ENCODE data around the gene PBX4.

The PBX4 gene

GRCh38 chr19:19537075-19538048 is 81.1 kb downstream of the PBX4 start:
- DNase-seq, result no peak

- DNase-seq, result no peak
Measured at GRCh38 chr19:19535311-19536191, 82.9 kb downstream of the PBX4 start.

DNA sequence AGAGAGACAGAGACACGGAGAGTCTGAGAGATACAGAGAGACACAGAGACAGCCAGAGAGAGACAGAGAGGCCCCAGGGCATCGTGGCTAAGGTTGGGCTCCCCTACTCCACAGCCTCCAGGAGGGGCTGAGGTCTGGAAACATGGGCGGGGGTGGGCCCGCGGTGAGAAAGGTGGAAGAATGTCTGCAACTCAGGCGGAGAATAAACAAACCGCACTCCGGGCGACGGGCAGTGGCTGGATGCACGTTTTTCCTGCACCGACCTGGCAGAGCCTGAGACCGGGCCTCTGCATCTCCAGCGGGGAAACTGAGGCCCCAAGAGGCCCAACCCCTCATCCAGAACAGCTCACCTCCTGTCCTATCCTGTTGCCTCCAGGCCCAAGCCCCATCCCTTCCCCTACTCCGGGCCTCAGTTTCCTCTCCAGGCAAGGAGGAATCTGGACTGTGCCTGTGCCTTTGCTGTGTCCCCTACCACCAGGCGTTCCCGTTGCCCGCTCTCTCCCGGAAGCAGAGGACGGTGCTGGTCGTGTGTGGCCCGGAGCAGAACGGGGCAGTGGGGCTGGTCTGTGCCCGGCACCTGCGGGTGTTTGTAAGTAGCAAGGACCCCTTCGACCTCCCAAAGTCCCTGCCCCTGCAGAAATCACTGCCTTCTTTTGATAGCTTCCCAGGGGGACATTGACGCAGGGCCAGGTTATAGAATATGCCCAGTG is 83.8 kb downstream of the PBX4 start:
- no peak for DNase-seq

- no peak for DNase-seq
Measured at GRCh38 chr19:19533841-19534240, 84.6 kb downstream of the PBX4 start.

DNA sequence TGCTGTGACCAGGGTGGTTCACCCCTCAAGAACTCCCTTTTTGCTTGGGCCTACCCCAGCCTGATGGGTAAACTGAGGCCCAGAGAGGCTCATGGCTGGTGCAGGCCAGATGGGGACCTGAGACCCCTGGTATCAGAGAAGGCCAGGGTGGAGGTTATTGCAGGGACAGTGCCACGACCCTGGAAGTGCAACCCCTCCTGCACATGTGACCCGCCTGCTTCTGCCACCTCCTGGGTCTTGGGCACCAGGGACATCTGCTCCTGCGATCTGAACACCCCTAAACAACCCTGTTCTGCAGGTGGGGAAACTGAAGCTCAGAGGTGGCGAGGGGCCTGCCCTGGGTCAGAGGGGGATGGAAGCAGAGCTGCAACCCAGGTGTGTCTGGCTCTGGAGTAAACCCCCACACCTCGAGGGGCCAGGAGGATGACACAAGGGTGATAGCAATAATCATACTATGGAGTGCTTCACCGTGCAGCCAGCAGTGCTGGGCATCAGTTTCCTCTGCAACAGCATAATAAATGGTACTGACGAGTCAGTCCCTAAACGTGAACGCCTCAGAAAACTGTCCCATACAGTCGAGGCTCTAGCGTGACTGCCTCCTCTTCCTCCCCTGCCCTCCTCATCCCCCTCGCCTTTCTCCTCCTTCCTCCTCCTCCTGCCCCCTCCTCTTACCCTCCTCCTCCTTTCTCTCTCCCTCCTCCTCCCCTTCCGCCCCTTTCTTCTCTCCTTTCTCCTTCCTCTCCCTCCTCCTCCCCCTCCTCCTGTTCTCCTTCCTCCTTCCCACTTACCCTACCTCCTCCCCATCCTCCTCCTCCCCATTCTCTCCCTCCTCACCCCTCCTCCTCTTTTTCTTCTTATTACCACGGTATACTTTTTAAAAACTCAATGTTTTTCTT is 85.4 kb downstream of the PBX4 start:
- DNase-seq, result no peak

- no peak for DNase-seq
Measured at GRCh38 chr19:19531951-19532805, 86.3 kb downstream of the PBX4 start.

DNA sequence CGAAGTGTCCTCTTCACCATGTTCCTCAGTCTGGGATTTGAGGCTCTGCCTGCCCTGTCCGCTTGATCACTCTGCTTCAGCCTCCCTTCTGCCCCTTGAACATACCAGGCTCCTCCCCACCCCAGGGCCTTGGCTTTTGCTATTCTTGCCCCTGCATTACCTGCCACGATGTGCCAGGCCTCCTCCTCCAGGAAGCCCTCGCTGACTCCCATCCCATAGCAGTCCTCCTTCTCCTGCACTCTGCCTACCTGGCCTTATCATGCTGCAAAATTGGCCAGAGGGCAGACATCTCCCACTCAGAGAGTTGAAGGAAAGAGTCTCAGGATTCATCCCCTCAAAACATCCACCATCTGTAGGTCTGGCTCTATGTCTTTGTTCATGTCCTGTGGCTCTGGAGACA is 87.6 kb downstream of the PBX4 start:
- DNase-seq, result no peak

DNA sequence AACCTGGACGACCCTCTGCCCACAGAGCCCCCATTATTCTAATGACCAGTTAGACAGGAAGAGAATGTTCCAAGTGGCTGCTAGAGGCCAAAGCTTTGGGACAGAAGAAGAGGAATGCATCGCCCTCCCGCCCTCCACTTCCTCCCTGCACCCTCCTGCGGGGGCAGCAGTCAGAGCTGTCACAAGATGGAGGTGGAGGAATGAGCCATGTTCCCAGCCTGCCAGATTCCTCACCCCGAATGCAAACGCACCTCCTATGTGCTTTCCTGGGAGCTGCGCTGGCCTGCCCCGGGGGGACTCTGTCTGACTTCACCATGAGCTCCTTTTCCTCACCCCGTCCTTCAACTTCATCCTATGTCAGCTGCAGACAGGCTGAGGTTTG is 88.1 kb downstream of the PBX4 start:
- no peak for DNase-seq

DNA sequence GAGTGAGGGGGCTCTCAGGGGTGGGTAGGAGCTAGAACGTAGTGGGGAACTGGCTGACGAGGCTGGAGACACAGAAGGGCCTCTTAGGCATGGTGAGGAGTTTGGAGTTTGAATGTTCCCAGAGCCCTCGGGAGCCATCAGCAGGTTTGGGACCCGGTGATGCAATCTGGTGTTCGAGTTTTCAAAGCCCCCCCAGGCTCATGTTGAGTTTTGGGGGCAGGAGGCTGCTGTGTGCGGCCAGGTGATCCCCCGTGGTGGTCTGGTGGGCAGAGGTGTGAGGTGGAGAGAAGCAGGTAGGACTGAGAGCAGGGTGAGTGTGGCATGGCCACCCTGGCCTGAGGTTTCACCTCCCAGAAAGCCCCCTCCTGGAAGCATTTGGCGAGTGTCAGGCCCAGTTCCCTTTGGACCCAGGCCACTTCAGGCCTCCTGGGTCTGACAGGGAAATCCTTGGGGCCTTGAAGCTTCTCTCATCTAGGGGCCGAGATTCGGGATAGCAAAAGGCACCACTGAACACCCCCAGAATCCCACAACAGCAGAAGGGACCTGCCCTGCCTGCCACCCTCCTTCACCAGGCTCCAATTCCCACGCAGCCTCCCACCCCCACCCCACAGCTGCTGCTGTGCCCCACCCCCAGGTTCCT is 88.6 kb downstream of the PBX4 start:
- no peak for DNase-seq

DNA sequence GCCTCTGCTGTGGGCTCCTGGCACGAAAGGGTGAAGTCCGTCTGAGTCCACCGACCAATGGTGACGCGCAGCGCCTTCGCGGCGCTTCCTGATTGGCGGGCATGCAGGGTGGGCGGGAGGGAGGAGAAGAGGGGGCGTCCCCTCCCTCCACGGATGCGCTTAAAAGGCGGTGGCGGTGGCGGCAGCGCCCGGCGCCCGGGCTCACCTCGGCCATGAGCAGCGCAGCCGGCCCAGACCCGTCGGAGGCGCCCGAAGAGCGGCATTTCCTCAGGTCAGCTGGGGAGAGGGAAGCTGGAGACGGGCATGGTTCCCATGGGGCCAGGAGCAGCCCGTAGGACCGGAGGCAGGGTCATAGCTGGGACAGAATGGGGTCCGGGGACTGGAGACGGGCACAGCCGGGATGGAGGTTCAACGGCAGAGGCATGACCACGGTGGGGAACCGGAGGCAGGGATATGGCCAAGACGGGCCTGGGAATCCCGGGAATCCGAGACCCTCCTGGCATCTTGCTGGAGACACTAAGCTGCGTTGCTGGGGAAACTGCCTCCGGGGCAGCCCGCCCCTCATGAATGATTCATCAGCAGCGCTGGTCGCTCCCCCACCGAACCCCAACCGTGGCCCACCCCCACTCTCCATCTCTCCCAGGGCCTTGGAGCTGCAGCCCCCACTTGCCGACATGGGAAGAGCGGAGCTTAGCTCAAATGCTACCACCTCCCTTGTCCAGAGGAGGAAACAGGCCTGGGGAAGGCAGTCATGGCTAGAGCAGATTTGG is 89.6 kb downstream of the PBX4 start, which contains the start of gene YJEFN3:
TSS of gene YJEFN3 (plus strand) at position 191 of the 770 bp plus-strand sequence. CDS start at position 213, 22 bp downstream.
- DNase-seq, result no peak

DNA sequence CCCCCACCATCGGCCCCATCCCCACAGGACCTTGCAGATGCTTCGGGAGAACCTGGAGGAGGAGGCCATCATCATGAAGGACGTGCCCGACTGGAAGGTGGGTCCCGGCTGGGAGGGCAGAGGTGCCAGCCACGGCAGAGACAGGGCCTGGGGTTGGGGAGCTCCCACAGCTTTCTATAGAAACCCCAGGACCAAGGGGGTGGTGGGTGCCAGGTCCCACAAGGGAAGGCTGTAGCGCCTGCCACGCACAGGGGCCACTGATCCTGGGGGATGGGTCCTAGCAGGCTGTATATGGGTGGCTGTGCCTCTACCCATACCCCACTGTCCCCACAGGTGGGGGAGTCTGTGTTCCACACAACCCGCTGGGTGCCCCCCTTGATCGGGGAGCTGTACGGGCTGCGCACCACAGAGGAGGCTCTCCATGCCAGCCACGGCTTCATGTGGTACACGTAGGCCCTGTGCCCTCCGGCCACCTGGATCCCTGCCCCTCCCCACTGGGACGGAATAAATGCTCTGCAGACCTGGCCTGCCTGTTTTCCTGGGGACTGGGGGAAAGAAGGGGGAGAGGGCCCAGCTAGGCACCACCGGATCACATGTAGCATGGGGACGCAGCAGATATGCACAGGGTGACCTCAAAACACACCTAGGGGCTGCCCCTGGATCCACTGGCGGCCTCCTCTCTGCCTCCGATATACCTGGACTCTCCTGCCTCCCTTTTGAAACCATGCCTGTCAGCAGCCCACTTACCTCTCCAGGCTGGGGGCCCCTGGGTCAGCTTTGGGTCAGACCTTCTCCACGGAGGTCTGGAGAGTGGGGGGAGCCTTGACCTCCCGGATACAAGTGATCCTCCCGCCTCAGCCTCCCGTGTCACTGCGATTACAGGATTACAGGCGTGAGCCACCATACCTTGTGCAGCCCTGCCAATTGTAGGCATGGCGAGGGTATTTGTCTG is 90.5 kb downstream of the PBX4 start:
- no peak for DNase-seq

DNA sequence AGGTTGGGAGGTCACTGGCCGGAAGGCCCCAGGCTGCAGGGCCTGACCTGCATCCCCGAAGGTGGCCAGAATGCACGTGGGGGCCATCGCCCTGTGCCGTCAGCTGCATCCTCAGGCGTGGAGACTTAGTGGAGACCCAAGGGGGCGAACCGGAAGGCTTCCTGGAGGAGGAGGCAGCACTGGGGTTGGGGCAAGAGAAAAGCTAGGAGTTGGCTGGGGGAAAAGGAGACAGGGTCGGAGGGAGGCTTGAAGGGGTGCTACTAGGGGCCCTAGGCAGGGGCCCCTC is 91.2 kb downstream of the PBX4 start:
- no peak for DNase-seq

DNA sequence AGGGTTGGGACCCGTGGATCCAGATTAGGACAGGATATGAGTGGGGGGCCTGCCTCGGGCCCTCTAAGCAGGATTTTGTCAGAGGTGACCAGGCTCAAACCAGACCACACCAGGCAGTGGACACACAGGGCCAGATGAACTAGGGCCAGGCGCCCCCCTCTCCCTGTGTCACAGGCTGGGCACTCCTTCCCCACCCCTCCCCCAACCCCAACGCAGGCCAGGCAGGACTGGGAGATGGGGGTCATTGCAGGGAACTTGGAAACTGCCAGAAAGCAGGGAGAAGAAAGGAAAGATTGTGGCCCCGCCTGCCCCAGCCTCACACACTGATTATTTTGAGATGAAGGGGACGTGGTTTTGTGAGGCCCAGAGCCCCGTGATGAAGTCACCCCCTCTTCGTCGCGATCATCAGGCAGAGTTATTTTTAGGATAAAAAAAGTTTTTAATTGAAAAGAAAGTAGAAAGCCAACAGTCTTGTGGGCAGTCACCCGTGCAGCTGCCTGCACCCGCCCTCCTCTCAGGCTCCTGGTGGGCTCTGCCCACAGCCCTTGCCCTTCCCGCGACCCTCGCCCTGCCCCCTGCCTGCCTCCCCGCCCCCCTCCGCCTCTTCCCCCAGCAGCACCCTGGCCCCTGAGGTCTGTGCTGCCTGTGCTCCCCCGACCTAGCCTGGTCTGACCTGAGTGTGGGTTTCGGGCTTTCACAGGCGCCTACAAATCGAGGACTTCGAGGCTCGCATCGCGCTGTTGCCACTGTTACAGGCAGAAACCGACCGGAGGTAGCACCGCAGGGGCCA is 91.7 kb downstream of the PBX4 start:
- no peak for DNase-seq

DNA sequence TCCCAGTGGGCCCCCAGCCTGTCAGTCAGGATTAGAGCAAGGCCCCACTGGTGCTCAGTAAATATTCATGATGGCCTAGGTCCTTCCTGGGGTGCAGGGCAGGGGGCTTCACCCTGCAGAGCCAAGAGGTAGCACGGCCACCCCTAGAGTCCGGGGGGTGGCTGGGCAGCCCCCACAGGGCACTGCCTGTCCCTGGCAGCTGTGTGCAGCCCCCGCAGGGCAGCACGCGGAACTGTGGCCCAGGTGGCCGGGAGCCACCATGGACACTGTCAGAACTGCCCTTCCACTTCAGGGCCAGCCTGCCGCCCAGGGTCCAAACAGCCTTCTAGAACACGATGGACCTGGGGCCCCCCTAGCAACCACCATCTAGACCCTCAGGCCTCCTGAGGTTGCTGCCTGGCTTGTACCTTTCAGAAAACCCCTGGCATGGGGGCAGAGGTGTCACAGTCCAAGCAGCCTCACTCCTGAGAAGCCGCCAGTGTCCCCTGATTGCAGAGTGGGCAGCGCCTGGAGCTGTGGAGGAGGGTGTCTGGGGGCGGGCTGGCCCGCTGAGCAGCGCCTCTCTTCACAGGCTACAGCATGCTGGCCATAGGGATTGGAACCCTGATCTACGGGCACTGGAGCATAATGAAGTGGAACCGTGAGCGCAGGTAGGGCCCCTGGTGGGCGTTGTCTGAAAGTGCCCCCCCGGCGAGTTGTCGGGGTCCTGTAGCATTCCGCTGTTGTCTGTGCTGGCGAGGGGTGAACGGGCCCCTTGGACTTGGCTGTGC is 92.7 kb downstream of the PBX4 start:
- DNase-seq, result no peak

- no peak for DNase-seq
Measured at GRCh38 chr19:19524053-19524452, 94.4 kb downstream of the PBX4 start.

- no peak for DNase-seq
Measured at GRCh38 chr19:19523177-19523576, 95.3 kb downstream of the PBX4 start.

DNA sequence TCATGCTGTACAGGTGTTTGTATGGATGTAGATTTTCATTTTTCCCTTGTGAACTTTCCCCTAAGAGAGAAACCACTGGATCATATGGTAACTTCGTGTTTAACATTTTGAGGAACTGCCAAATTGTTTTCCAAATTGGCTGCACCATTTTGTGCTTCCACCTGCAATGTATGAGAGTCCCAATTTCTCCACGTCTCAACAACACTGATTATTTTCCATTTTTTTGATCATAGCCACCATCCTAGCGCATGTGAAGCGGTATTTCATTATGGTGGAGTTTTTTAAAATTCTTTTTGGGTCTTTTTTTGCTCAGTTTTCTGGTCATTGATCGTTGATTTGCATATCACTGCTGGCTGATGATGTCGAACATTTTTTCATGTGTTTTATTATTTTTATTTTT is 97.5 kb downstream of the PBX4 start:
- DNase-seq, result no peak
